Chondrocyte (in vitro differentiated cells): ENCODE data around the gene GPLD1. TPM values are rescaled to one million over a fixed set of nuclear protein-coding genes. Genes with fewer than 3 reads are reported as not detected.
"Not testable (repeated sequence)": the region's sequence is repeated elsewhere in the genome, so short reads cannot be mapped to it uniquely, and the experiment has no call there.

Experiments
- DNase-seq: peaks from one replicate; pipeline ENCODE4 v3.0.0; 2021; ENCODE audit warnings: mixed read lengths, low spot score
- H3K27ac Mint-ChIP-seq: one replicate; pipeline ENCODE4 v1.8.0; 2021; ENCODE audit warnings: mild to moderate bottlenecking, moderate library complexity, mixed read lengths; ENCODE audit not compliant: unreplicated experiment
- H3K27me3 Mint-ChIP-seq: 2 replicates; pipeline ENCODE4 v1.8.0; 2021; ENCODE audit warnings: low read depth, mixed read lengths
- H3K36me3 Mint-ChIP-seq: 2 replicates; pipeline ENCODE4 v1.8.0; 2021; ENCODE audit warnings: low read depth, mixed read lengths
- H3K4me1 Mint-ChIP-seq: 2 replicates; pipeline ENCODE4 v1.8.0; 2021; ENCODE audit warnings: low read depth, mild to moderate bottlenecking, mixed read lengths
- H3K4me3 Mint-ChIP-seq: one replicate; pipeline ENCODE4 v1.8.0; 2021; ENCODE audit warnings: mild to moderate bottlenecking, moderate library complexity, mixed read lengths; ENCODE audit not compliant: unreplicated experiment
- H3K9me3 Mint-ChIP-seq: 2 replicates; pipeline ENCODE4 v1.8.0; 2021; ENCODE audit warnings: low read depth, mixed read lengths
- total RNA-seq: library from RNA; stranded (reverse); gene quantifications from 3 replicates; pipeline ENCODE4 v1.2.1, GENCODE V29; 2021
- TF ChIP-seq, protein P1 (sequence below): fragments of 200-600 bp; sonication (generic); IDR thresholded peaks from 2 replicates; pipeline ENCODE4 v1.5.0; 2021; ENCODE audit warnings: antibody characterized with exemption, mild to moderate bottlenecking, moderate library complexity

Gene GPLD1
- total RNA-seq, 1 donor from 2014 or later: 4.2 TPM

GRCh38 chr6:24419526-24419925 lies 69.9 kb downstream of the GPLD1 start:
- H3K27ac Mint-ChIP-seq: no peak overlapping the region
- no peak overlapping the region for H3K4me3 Mint-ChIP-seq
- no peaks in the 10 kb centered on the region for H3K4me1 Mint-ChIP-seq
- H3K27me3 Mint-ChIP-seq: no peaks in the 10 kb centered on the region
- H3K9me3 Mint-ChIP-seq: no peaks in the 10 kb centered on the region
- no peak for DNase-seq
- TF ChIP-seq, protein P1, sequence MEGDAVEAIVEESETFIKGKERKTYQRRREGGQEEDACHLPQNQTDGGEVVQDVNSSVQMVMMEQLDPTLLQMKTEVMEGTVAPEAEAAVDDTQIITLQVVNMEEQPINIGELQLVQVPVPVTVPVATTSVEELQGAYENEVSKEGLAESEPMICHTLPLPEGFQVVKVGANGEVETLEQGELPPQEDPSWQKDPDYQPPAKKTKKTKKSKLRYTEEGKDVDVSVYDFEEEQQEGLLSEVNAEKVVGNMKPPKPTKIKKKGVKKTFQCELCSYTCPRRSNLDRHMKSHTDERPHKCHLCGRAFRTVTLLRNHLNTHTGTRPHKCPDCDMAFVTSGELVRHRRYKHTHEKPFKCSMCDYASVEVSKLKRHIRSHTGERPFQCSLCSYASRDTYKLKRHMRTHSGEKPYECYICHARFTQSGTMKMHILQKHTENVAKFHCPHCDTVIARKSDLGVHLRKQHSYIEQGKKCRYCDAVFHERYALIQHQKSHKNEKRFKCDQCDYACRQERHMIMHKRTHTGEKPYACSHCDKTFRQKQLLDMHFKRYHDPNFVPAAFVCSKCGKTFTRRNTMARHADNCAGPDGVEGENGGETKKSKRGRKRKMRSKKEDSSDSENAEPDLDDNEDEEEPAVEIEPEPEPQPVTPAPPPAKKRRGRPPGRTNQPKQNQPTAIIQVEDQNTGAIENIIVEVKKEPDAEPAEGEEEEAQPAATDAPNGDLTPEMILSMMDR: no peak
- H3K36me3 Mint-ChIP-seq: peaks cover 38% of the 10 kb centered on the region

- DNase-seq: no peak
- peaks cover 31% of the 10 kb centered on the region for H3K36me3 Mint-ChIP-seq
- no peak overlapping the region for H3K27ac Mint-ChIP-seq
Observed at GRCh38 chr6:24415753-24416152, 73.6 kb downstream of the GPLD1 start.

DNA sequence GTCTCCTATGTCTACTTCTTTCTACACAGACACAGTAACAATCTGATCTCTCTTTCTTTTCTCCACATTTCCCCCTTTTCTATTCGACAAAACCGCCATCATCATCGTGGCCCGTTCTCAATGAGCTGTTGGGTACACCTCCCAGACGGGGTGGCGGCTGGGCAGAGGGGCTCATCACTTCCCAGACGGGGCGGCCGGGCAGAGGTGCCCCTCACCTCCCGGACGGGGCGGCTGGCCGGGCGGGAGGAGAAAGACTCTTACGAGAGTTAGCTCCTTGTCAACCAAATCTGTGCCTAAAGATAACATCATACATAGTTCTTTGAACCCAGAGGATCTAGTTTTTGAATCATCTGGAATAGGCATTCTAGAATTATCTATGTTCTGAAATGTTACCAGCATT lies 74.8 kb downstream of the GPLD1 start:
- not testable (repeated sequence) for DNase-seq, H3K4me3 Mint-ChIP-seq, H3K9me3 Mint-ChIP-seq, H3K4me1 Mint-ChIP-seq, H3K27me3 Mint-ChIP-seq, H3K27ac Mint-ChIP-seq
- H3K36me3 Mint-ChIP-seq: peaks cover 22% of the 10 kb centered on the region

More at GRCh38 chr6:24415753-24416152, 73.6 kb downstream of the GPLD1 start:
- Mint-ChIP-seq H3K4me1 (no peaks in the 10 kb centered on the region), H3K4me3 (no peak overlapping the region), H3K27me3 (no peaks in the 10 kb centered on the region), H3K9me3 (no peaks in the 10 kb centered on the region)
- TF ChIP-seq, protein P1: no peak

DNA sequence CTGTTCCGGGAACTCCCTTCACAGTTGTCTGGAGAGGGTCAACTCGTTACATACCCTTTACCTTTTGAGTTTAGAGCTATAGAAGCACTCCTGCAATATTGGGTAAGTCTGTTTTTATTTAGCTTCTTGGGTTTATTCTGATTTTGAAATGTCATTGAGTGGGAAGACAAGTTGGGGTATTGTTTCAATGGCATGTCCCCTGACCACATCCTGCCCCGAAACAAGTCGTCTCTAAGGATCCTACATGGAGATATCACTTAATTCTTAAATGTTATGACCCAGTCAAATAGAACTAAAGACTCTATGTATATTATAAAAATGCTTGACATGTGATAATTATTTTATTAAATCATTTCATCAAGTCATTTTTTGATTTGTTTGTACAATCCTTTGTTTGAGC lies 77.1 kb downstream of the GPLD1 start:
- Mint-ChIP-seq H3K36me3 (peaks cover 16% of the 10 kb centered on the region), H3K27ac (no peak overlapping the region), H3K4me1 (no peaks in the 10 kb centered on the region), H3K4me3 (no peak overlapping the region), H3K27me3 (no peaks in the 10 kb centered on the region), H3K9me3 (no peaks in the 10 kb centered on the region)
- no peak for DNase-seq
- TF ChIP-seq, protein P1: no peak

- Mint-ChIP-seq H3K4me1 (no peaks in the 10 kb centered on the region), H3K9me3 (no peaks in the 10 kb centered on the region), H3K36me3 (peaks cover 13% of the 10 kb centered on the region), H3K4me3 (no peak overlapping the region), H3K27me3 (no peaks in the 10 kb centered on the region), H3K27ac (no peak overlapping the region)
- DNase-seq: no peak
- TF ChIP-seq, protein P1: no peak
Observed at GRCh38 chr6:24410622-24411021, 78.8 kb downstream of the GPLD1 start.

GRCh38 chr6:24408719-24409410 lies 80.5 kb downstream of the GPLD1 start:
- Mint-ChIP-seq H3K27me3 (no peaks in the 10 kb centered on the region), H3K36me3 (peaks cover 10% of the 10 kb centered on the region), H3K4me3 (no peak overlapping the region), H3K27ac (no peak overlapping the region), H3K4me1 (peaks cover 9% of the 10 kb centered on the region), H3K9me3 (no peaks in the 10 kb centered on the region)
- no peak for DNase-seq
- TF ChIP-seq, protein P1: no peak
